ENCODE measurements around the gene MS4A4E. TPM values are rescaled to one million over a fixed set of nuclear protein-coding genes. Genes with fewer than 3 reads are reported as not detected.
A peak's percentile ranks its signal among the peaks of the same experiment; 100 is the strongest.

MS4A4E gene
- polyA plus RNA-seq, 4 donors: 0.56 to 0.61 TPM; not detected in 2

- 66 to 72% (median 71%) methylated on average over 10 of the region's 10 CpGs for WGBS, 3 donors
- FAIRE-seq (no peak), DNase-seq (no peak)
- no peaks in the 10 kb centered on the region for H3K36me3 ChIP-seq (ENCODE audit: control insufficient read depth in 3 of 3, insufficient read depth in 2 of 3, low read depth in 1 of 3, low read length in 3 of 3)
- peaks cover 0 to 42% (median 0%) of the 10 kb centered on the region in 3 donors for H3K4me1 ChIP-seq (ENCODE audit: control insufficient read depth in 3 of 3, insufficient read depth in 2 of 3, low read depth in 1 of 3, low read length in 2 of 3)
- peaks cover 0 to 12% of the 10 kb centered on the region in 2 donors for H3K9me3 ChIP-seq (ENCODE audit: control insufficient read depth in 2 of 2, insufficient read depth in 1 of 2, low read depth in 1 of 2, low read length in 1 of 2)
- peak within 1 kb of the TSS in 1 of 3 donors; percentile 2 for H3K4me3 ChIP-seq (ENCODE audit: low read depth in 1 of 3, low read length in 3 of 3)
- peak within 1 kb of the TSS in 2 of 3 donors; percentile 55 to 67 for H3K27ac ChIP-seq (ENCODE audit: low read depth in 1 of 3, low read length in 2 of 3)
- no peaks in the 10 kb centered on the region for H3K27me3 ChIP-seq (ENCODE audit: control insufficient read depth in 3 of 3, insufficient read depth in 3 of 3, low read length in 3 of 3)
Measured at GRCh38 chr11:60182541-60183330, 60.2 kb downstream of the MS4A4E start, which contains the start of gene MS4A6A. TSS of gene MS4A6A (minus strand) at chr11:60183083. CDS start at chr11:60181727, 1,356 bp downstream.

GRCh38 chr11:60175860-60176275, 67.1 kb downstream of the MS4A4E start:
- DNase-seq (no peak), FAIRE-seq (no peak)
- H3K27me3 ChIP-seq (ENCODE audit: control insufficient read depth in 3 of 3, insufficient read depth in 3 of 3, low read length in 3 of 3): no peaks in the 10 kb centered on the region
- H3K9me3 ChIP-seq (ENCODE audit: control insufficient read depth in 2 of 2, insufficient read depth in 1 of 2, low read depth in 1 of 2, low read length in 1 of 2): peaks cover 0 to 3% of the 10 kb centered on the region in 2 donors
- no peak overlapping the region for H3K4me3 ChIP-seq (ENCODE audit: low read depth in 1 of 3, low read length in 3 of 3)
- H3K36me3 ChIP-seq (ENCODE audit: control insufficient read depth in 3 of 3, insufficient read depth in 2 of 3, low read depth in 1 of 3, low read length in 3 of 3): no peaks in the 10 kb centered on the region
- 74 to 82% (median 81%) methylated on average over 5 of the region's 5 CpGs for WGBS, 3 donors
- no peak overlapping the region for H3K27ac ChIP-seq (ENCODE audit: low read depth in 1 of 3, low read length in 2 of 3)
- H3K4me1 ChIP-seq (ENCODE audit: control insufficient read depth in 3 of 3, insufficient read depth in 2 of 3, low read depth in 1 of 3, low read length in 2 of 3): peaks cover 0 to 9% (median 0%) of the 10 kb centered on the region in 3 donors

GRCh38 chr11:60172011-60172410, 70.9 kb downstream of the MS4A4E start:
- Histone ChIP-seq H3K4me1 (ENCODE audit: control insufficient read depth in 3 of 3, insufficient read depth in 2 of 3, low read depth in 1 of 3, low read length in 2 of 3) (peaks cover 0 to 3% (median 0%) of the 10 kb centered on the region in 3 donors), H3K4me3 (ENCODE audit: low read depth in 1 of 3, low read length in 3 of 3) (no peak overlapping the region), H3K36me3 (ENCODE audit: control insufficient read depth in 3 of 3, insufficient read depth in 2 of 3, low read depth in 1 of 3, low read length in 3 of 3) (peaks cover 0 to 2% (median 0%) of the 10 kb centered on the region in 3 donors), H3K9me3 (ENCODE audit: control insufficient read depth in 2 of 2, insufficient read depth in 1 of 2, low read depth in 1 of 2, low read length in 1 of 2) (peaks cover 2 to 23% of the 10 kb centered on the region in 2 donors), H3K27ac (ENCODE audit: low read depth in 1 of 3, low read length in 2 of 3) (no peak overlapping the region), H3K27me3 (ENCODE audit: control insufficient read depth in 3 of 3, insufficient read depth in 3 of 3, low read length in 3 of 3) (no peaks in the 10 kb centered on the region)
- FAIRE-seq (no peak), DNase-seq (no peak)

GRCh38 chr11:60170566-60170965, 72.4 kb downstream of the MS4A4E start:
- no peak for FAIRE-seq
- Histone ChIP-seq H3K9me3 (ENCODE audit: control insufficient read depth in 2 of 2, insufficient read depth in 1 of 2, low read depth in 1 of 2, low read length in 1 of 2) (peaks cover 2 to 23% of the 10 kb centered on the region in 2 donors), H3K27me3 (ENCODE audit: control insufficient read depth in 3 of 3, insufficient read depth in 3 of 3, low read length in 3 of 3) (no peaks in the 10 kb centered on the region), H3K4me1 (ENCODE audit: control insufficient read depth in 3 of 3, insufficient read depth in 2 of 3, low read depth in 1 of 3, low read length in 2 of 3) (peaks cover 0 to 3% (median 0%) of the 10 kb centered on the region in 3 donors), H3K36me3 (ENCODE audit: control insufficient read depth in 3 of 3, insufficient read depth in 2 of 3, low read depth in 1 of 3, low read length in 3 of 3) (peaks cover 0 to 2% (median 0%) of the 10 kb centered on the region in 3 donors), H3K27ac (ENCODE audit: low read depth in 1 of 3, low read length in 2 of 3) (no peak overlapping the region), H3K4me3 (ENCODE audit: low read depth in 1 of 3, low read length in 3 of 3) (no peak overlapping the region)
- WGBS, 3 donors: 88 to 100% (median 93%) methylated on average over 1 of the region's 1 CpG
- peak in 1 of 2 donors; percentile 5 for DNase-seq

- peaks cover 0 to 3% (median 0%) of the 10 kb centered on the region in 3 donors for H3K4me1 ChIP-seq (ENCODE audit: control insufficient read depth in 3 of 3, insufficient read depth in 2 of 3, low read depth in 1 of 3, low read length in 2 of 3)
- FAIRE-seq (no peak), DNase-seq (peak; percentile 10 to 54)
- H3K4me3 ChIP-seq (ENCODE audit: low read depth in 1 of 3, low read length in 3 of 3): no peak overlapping the region
- 77 to 81% (median 80%) methylated on average over 6 of the region's 6 CpGs for WGBS, 3 donors
- H3K27ac ChIP-seq (ENCODE audit: low read depth in 1 of 3, low read length in 2 of 3): no peak overlapping the region
- peaks cover 2 to 22% of the 10 kb centered on the region in 2 donors for H3K9me3 ChIP-seq (ENCODE audit: control insufficient read depth in 2 of 2, insufficient read depth in 1 of 2, low read depth in 1 of 2, low read length in 1 of 2)
- H3K36me3 ChIP-seq (ENCODE audit: control insufficient read depth in 3 of 3, insufficient read depth in 2 of 3, low read depth in 1 of 3, low read length in 3 of 3): peaks cover 0 to 2% (median 0%) of the 10 kb centered on the region in 3 donors
- H3K27me3 ChIP-seq (ENCODE audit: control insufficient read depth in 3 of 3, insufficient read depth in 3 of 3, low read length in 3 of 3): no peaks in the 10 kb centered on the region
Measured at GRCh38 chr11:60169264-60169915, 73.5 kb downstream of the MS4A4E start.

- 30 to 78% (median 50%) methylated on average over 6 of the region's 6 CpGs for WGBS, 3 donors
- no peak overlapping the region for H3K4me3 ChIP-seq (ENCODE audit: low read depth in 1 of 3, low read length in 3 of 3)
- H3K4me1 ChIP-seq (ENCODE audit: control insufficient read depth in 3 of 3, insufficient read depth in 2 of 3, low read depth in 1 of 3, low read length in 2 of 3): no peaks in the 10 kb centered on the region
- H3K36me3 ChIP-seq (ENCODE audit: control insufficient read depth in 3 of 3, insufficient read depth in 2 of 3, low read depth in 1 of 3, low read length in 3 of 3): peaks cover 0 to 2% (median 0%) of the 10 kb centered on the region in 3 donors
- no peaks in the 10 kb centered on the region for H3K27me3 ChIP-seq (ENCODE audit: control insufficient read depth in 3 of 3, insufficient read depth in 3 of 3, low read length in 3 of 3)
- no peak overlapping the region for H3K27ac ChIP-seq (ENCODE audit: low read depth in 1 of 3, low read length in 2 of 3)
- peaks cover 2 to 20% of the 10 kb centered on the region in 2 donors for H3K9me3 ChIP-seq (ENCODE audit: control insufficient read depth in 2 of 2, insufficient read depth in 1 of 2, low read depth in 1 of 2, low read length in 1 of 2)
- DNase-seq (peak in 1 of 2 donors; percentile 51), FAIRE-seq (no peak)
Measured at GRCh38 chr11:60168306-60168705, 74.6 kb downstream of the MS4A4E start.

GRCh38 chr11:60165951-60166350, 77.0 kb downstream of the MS4A4E start:
- Histone ChIP-seq H3K27ac (ENCODE audit: low read depth in 1 of 3, low read length in 2 of 3) (no peak overlapping the region), H3K36me3 (ENCODE audit: control insufficient read depth in 3 of 3, insufficient read depth in 2 of 3, low read depth in 1 of 3, low read length in 3 of 3) (peaks cover 0 to 2% (median 0%) of the 10 kb centered on the region in 3 donors), H3K4me3 (ENCODE audit: low read depth in 1 of 3, low read length in 3 of 3) (no peak overlapping the region), H3K4me1 (ENCODE audit: control insufficient read depth in 3 of 3, insufficient read depth in 2 of 3, low read depth in 1 of 3, low read length in 2 of 3) (no peaks in the 10 kb centered on the region), H3K27me3 (ENCODE audit: control insufficient read depth in 3 of 3, insufficient read depth in 3 of 3, low read length in 3 of 3) (no peaks in the 10 kb centered on the region), H3K9me3 (ENCODE audit: control insufficient read depth in 2 of 2, insufficient read depth in 1 of 2, low read depth in 1 of 2, low read length in 1 of 2) (peaks cover 2 to 20% of the 10 kb centered on the region in 2 donors)
- FAIRE-seq: no peak
- no peak for DNase-seq

GRCh38 chr11:60165538-60165937, 77.4 kb downstream of the MS4A4E start:
- Histone ChIP-seq H3K4me1 (ENCODE audit: control insufficient read depth in 3 of 3, insufficient read depth in 2 of 3, low read depth in 1 of 3, low read length in 2 of 3) (no peaks in the 10 kb centered on the region), H3K36me3 (ENCODE audit: control insufficient read depth in 3 of 3, insufficient read depth in 2 of 3, low read depth in 1 of 3, low read length in 3 of 3) (peaks cover 0 to 2% (median 0%) of the 10 kb centered on the region in 3 donors), H3K27me3 (ENCODE audit: control insufficient read depth in 3 of 3, insufficient read depth in 3 of 3, low read length in 3 of 3) (no peaks in the 10 kb centered on the region), H3K27ac (ENCODE audit: low read depth in 1 of 3, low read length in 2 of 3) (no peak overlapping the region), H3K4me3 (ENCODE audit: low read depth in 1 of 3, low read length in 3 of 3) (no peak overlapping the region), H3K9me3 (ENCODE audit: control insufficient read depth in 2 of 2, insufficient read depth in 1 of 2, low read depth in 1 of 2, low read length in 1 of 2) (peaks cover 2 to 20% of the 10 kb centered on the region in 2 donors)
- no peak for DNase-seq
- 50 to 59% (median 55%) methylated on average over 2 of the region's 2 CpGs for WGBS, 3 donors
- FAIRE-seq: no peak
